Loucy (cell line): Measurements from ENCODE around the gene TSHZ2.

Experiments
- EZH2phosphoT487 ChIP-seq: fragments of 200-600 bp; IDR thresholded peaks from 2 replicates; pipeline ENCODE4 v1.6.1; 2018; ENCODE audit warnings: antibody characterized with exemption, mild to moderate bottlenecking, moderate library complexity, borderline replicate concordance
- TF ChIP-seq, protein P1 (sequence below): fragments of 200-600 bp; sonication (generic); conservative IDR thresholded peaks from 2 replicates; pipeline ENCODE4 v1.5.1; 2014; ENCODE audit warnings: mild to moderate bottlenecking, antibody characterized with exemption, low read length

GRCh38 chr20:53334861-53335260 lies 362.7 kb downstream of the TSHZ2 start:
- TF ChIP-seq, protein P1, sequence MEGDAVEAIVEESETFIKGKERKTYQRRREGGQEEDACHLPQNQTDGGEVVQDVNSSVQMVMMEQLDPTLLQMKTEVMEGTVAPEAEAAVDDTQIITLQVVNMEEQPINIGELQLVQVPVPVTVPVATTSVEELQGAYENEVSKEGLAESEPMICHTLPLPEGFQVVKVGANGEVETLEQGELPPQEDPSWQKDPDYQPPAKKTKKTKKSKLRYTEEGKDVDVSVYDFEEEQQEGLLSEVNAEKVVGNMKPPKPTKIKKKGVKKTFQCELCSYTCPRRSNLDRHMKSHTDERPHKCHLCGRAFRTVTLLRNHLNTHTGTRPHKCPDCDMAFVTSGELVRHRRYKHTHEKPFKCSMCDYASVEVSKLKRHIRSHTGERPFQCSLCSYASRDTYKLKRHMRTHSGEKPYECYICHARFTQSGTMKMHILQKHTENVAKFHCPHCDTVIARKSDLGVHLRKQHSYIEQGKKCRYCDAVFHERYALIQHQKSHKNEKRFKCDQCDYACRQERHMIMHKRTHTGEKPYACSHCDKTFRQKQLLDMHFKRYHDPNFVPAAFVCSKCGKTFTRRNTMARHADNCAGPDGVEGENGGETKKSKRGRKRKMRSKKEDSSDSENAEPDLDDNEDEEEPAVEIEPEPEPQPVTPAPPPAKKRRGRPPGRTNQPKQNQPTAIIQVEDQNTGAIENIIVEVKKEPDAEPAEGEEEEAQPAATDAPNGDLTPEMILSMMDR: no peak
- no peak for TF ChIP-seq EZH2phosphoT487
